Cardiac fibroblast (primary cell): Measurements from ENCODE around the gene TRAK1.

Experiments
- DNase-seq, 2 donors: peaks; one replicate each; pipeline versions ENCODE4 v3.0.0 to v3.0.0-alpha.2; 2010; ENCODE audit warnings: low read depth in 2 of 2
- H3K4me3 ChIP-seq, 2 donors: replicated peaks in 1 of 2; 1 replicate in 1 of 2; 2 replicates in 1 of 2; pipeline ENCODE4 v1.5.1; 2011; ENCODE audit warnings: low read depth in 2 of 2, low read length in 2 of 2, mild to moderate bottlenecking in 2 of 2, moderate library complexity in 1 of 2
- TF ChIP-seq, protein P1 (sequence below): IDR thresholded peaks from one replicate; pipeline ENCODE4 v1.5.1; 2011; ENCODE audit warnings: low read depth, mild to moderate bottlenecking, low read length, inconsistent platforms

Gene TRAK1

DNA sequence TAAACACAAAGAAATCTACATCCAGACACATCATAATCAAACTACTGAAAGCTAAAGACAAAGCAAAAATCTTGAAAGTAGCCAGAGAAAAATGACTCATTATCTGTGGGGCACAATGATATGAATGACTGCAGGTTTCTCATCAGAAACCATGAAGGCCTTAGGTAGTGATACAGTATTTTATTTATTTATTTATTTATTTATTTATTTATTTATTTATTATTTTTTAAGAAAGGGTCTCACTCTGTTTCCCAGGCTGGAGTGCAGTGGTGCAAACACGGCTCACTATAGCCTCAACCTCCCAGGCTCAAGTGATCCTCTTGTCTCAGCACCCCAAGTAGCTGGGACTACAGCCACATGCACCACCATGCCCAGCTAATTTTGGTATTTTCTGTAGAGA is 159.6 kb downstream of the TRAK1 start:
- TF ChIP-seq, protein P1, sequence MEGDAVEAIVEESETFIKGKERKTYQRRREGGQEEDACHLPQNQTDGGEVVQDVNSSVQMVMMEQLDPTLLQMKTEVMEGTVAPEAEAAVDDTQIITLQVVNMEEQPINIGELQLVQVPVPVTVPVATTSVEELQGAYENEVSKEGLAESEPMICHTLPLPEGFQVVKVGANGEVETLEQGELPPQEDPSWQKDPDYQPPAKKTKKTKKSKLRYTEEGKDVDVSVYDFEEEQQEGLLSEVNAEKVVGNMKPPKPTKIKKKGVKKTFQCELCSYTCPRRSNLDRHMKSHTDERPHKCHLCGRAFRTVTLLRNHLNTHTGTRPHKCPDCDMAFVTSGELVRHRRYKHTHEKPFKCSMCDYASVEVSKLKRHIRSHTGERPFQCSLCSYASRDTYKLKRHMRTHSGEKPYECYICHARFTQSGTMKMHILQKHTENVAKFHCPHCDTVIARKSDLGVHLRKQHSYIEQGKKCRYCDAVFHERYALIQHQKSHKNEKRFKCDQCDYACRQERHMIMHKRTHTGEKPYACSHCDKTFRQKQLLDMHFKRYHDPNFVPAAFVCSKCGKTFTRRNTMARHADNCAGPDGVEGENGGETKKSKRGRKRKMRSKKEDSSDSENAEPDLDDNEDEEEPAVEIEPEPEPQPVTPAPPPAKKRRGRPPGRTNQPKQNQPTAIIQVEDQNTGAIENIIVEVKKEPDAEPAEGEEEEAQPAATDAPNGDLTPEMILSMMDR: no peak
- H3K4me3 ChIP-seq: no peak overlapping the region
- no peak for DNase-seq

DNA sequence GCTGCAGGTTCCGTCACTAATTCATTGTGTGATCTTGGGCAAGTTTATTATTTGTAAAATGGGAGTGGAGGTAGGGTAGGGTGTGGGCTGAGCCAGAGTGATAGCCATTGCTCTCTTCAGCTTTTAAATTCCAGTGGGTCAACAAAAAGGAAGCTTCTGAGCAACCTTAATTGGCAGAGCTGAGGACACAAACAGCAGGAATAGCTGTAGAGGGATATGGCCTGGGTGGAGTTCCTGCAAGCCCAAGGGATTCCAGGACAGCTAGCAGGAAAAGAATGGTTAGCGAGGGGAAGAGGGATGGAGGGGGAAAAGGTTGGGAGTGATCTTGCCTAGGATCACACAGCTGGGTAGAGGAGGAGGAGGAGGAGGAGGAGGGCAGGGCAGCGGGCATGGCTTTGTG is 163.4 kb downstream of the TRAK1 start:
- TF ChIP-seq, protein P1: no peak
- DNase-seq: no peak
- no peak overlapping the region for H3K4me3 ChIP-seq

DNA sequence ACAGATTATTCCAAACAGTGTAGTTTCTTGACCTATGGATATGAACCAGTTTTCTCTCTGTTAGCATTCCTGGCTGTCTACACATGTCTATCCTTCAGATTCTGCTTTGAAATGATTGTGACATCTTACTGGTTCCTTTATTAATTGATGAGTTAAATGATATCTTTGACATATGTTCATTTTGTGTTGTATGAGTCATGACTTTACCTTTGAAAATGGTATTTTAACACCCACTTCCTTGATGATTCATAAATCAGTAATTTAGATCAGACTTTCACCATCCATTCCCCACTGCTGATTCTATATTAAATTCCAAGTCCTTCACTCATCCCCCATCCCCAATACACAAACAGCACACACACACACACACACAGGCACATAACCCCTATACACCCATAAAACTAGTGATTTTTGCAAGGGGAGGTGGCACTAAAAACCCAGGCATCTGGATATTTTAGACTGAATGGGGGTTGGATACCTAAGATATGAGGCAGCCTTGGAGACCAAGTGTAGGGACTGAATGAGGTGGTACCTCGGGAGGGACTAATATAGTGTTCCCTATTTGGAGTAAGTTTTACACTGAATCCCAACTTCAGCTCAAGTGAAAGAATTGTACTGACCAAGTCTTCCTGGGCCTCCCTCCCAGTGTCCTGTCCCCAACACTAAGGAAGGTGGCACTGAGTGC is 165.1 kb downstream of the TRAK1 start:
- no peak overlapping the region for H3K4me3 ChIP-seq
- TF ChIP-seq, protein P1: no peak
- peak in 1 of 2 donors; percentile 58 for DNase-seq

DNA sequence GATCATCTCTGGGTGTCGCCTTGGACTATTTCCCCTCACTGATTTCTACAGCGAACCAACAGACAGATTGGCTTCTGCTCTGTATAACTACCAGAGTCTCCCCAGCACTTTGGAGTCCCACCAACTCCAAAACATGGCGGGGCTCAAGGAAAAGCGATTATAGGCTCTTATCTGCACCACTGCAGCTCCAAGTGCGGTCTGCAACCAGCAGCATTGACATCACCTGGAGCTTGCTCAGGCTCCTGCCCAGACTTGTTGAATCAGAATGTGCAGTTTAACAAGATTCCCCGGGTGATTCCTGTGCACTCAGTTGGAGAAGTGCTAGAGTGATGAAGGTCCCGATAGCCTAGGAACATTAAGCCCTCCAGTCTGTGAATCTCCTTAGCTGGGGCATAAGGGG is 165.8 kb downstream of the TRAK1 start:
- TF ChIP-seq, protein P1: no peak
- DNase-seq: no peak
- H3K4me3 ChIP-seq: no peak overlapping the region

DNA sequence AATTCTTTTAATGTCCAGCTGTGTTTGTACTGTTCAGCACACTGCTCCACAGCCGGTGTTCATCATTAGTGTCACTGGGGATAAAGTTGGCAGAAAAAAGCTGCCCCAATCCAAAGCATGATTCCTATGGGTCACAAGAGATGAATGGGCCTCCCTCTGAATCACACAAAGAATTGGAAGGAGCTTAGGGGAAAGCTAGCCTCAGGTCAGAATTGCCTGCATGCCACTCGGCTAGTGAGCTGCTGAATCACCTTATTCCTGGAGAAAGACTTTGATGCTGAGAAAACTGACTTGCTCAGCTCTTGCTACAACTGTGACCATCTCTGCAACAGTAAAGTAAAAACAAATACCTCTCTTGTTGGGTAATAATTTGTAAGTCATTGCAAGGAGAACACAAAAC is 171.4 kb downstream of the TRAK1 start:
- no peak overlapping the region for H3K4me3 ChIP-seq
- TF ChIP-seq, protein P1: no peak
- peak in 1 of 2 donors; percentile 54 for DNase-seq

DNA sequence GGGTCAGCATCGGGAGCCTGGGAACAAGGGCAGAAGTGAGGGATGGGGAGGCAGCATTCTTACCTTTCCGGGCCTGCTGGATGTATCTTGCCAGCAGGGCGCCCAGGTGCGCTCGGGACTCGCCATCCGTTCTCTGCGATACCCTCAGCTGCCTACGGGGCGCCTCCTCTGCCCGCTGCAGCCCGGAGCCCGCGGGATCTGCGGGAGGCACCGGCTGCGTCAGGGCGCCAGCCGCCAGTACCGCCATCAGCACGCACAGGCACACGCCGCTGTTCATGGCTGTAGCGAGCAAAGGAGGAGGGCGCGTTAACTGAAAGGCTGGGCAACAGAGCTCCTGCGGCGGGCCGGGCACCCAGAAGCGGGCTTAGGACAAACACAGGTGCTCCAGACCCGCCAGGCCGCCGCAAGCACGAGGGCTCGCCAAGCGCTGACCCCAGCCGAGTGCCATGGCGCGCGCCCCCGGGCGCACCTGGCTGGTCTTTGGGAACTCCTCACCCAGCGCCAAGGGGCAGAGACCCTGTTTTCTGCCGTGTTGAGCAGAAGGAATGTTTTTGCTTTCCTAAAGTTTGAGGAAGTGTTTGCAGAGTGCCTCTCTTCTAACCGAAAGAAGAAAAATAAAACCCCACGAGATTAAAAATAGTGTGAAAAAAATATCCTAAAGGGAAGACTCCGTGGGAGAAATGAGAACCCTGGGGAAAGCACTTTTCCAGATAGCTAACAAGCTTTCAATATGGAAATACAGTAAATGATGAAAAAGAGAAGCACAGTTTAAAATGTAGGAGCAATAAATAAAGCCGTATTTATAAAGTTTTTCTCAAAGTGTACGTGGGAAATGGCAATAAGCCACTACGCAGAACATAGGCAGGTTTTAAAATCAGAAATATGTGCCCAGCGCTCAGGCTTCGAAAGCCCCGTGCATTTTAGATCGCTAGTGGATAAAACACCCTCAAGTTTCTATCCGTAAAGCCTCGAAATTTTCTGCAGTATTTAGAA is 172.5 kb downstream of the TRAK1 start:
- H3K4me3 ChIP-seq: no peak overlapping the region
- DNase-seq: no peak

More for the DNA sequence above, 172.5 kb downstream of the TRAK1 start:
- TF ChIP-seq, protein P1: no peak
